A673 (cell line): ENCODE measurements around the gene FDXR. TPM values are rescaled to one million over a fixed set of nuclear protein-coding genes. Genes with fewer than 3 reads are reported as not detected.

ENCODE experiments used
- BruUV-seq: library from RNA; stranded (reverse); fragments of 400-500 nt; replicated peaks from 2 replicates; lab custom pipeline; 2021; lab: Mats Ljungman, UMichigan
- CTCF ChIA-PET: fragments of 300-600 bp; sonication (Branson Sonifier 250); formaldehyde crosslinking; loops from one replicate; lab custom pipeline; 2022; ENCODE audit warnings: antibody characterized with exemption; lab: Charles Lee
- POLR2A ChIA-PET: fragments of 300-600 bp; sonication (Branson Sonifier 250); formaldehyde crosslinking; loops from one replicate; lab custom pipeline; 2022; ENCODE audit warnings: antibody characterized with exemption; ENCODE audit not compliant: low non-redundant PET; lab: Charles Lee
- DNase-seq: peaks from one replicate; pipeline ENCODE4 v3.0.0-alpha.2; 2015; ENCODE audit warnings: low spot score
- H3K27ac ChIP-seq: fragments of 200-600 bp; sonication (generic); 2 replicates; pipeline ENCODE4 v1.5.1; 2016; ENCODE audit warnings: mixed run types, low read depth, mild to moderate bottlenecking, mixed read lengths, antibody characterized with exemption, low read length; ENCODE audit not compliant: poor library complexity, severe bottlenecking
- H3K27me3 ChIP-seq: fragments of 200-600 bp; sonication (generic); replicated peaks from 2 replicates; pipeline ENCODE4 v1.6.1; 2017; ENCODE audit warnings: mixed run types, low read depth, mild to moderate bottlenecking, mixed read lengths, antibody characterized with exemption, low read length; ENCODE audit not compliant: insufficient read depth, poor library complexity
- H3K36me3 ChIP-seq: fragments of 200-600 bp; sonication (generic); 2 replicates; pipeline ENCODE4 v1.6.1; 2016; ENCODE audit warnings: mixed run types, mild to moderate bottlenecking, mixed read lengths, antibody characterized with exemption, low read length; ENCODE audit not compliant: insufficient read depth, poor library complexity, severe bottlenecking
- H3K4me1 ChIP-seq: fragments of 200-600 bp; sonication (generic); 2 replicates; pipeline ENCODE4 v1.6.1; 2017; ENCODE audit warnings: mixed run types, mild to moderate bottlenecking, mixed read lengths, antibody characterized with exemption, low read length; ENCODE audit not compliant: insufficient read depth, poor library complexity, severe bottlenecking
- H3K4me3 ChIP-seq: fragments of 200-600 bp; sonication (generic); 2 replicates; pipeline ENCODE4 v1.5.1; 2016; ENCODE audit warnings: low read depth, mixed run types, mild to moderate bottlenecking, mixed read lengths, low read length; ENCODE audit not compliant: poor library complexity, severe bottlenecking
- H3K9me3 ChIP-seq: fragments of 200-600 bp; sonication (generic); 2 replicates; pipeline ENCODE4 v1.6.1; 2016; ENCODE audit warnings: mixed run types, low read depth, mild to moderate bottlenecking, mixed read lengths, antibody characterized with exemption, low read length; ENCODE audit not compliant: poor library complexity, severe bottlenecking
- EZH2 ChIP-seq: fragments of 200-600 bp; sonication (generic); IDR thresholded peaks from 2 replicates; pipeline ENCODE4 v1.6.1; 2017; ENCODE audit warnings: borderline replicate concordance, low read depth, mild to moderate bottlenecking, mixed read lengths, antibody characterized with exemption, low read length; ENCODE audit not compliant: poor library complexity, severe bottlenecking
- intact Hi-C: fragments of 100-400 bp; cut with micrococcal nuclease; formaldehyde crosslinking; loops from one replicate; pipeline ENCODE4 v1.10.0; 2022; ENCODE audit not compliant: unreplicated experiment
- total RNA-seq: library from RNA; stranded (reverse); gene quantifications from 2 replicates; pipeline ENCODE4 v1.2.3, GENCODE V29; 2021
- TF ChIP-seq, protein P1 (sequence below): fragments of 300-800, 200-600 bp; sonication (generic); conservative IDR thresholded peaks from 2 replicates; pipeline ENCODE4 v1.5.1; 2017; ENCODE audit warnings: low read depth, mild to moderate bottlenecking, antibody characterized with exemption, low read length, moderate library complexity, mixed read lengths

Gene FDXR
- total RNA-seq, 1 experiment from 2014 or later: 17.8 TPM

DNA sequence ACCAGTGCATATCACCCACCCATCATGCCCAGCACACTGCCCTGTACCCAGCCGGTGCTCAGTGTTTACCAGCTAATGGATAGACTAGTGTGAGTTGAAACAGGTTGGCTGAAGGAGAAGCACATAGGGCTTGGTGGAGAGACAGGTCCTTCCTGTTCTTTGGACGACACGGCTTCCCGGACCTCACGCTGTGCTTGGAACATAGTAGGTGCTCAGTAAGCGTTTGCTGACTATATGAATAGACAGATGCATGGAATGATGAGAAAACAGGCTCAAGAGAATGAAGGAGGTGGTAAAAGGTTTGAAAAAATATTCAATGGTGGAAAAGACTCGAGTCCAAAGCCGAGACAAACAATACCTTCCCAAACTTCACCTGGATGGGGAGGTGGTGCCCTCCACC, 27.4 kb upstream of the FDXR start:
- peaks cover 45% of the 10 kb centered on the region for H3K27me3 ChIP-seq
- no peak overlapping the region for H3K27ac ChIP-seq
- no peaks in the 10 kb centered on the region for H3K9me3 ChIP-seq
- no peaks in the 10 kb centered on the region for H3K4me1 ChIP-seq
- no TSS peak for BruUV-seq
- ChIA-PET CTCF (interaction anchor here (1.2 kb wide), 1 partner anchor 214 kb away, joined by 3 read pairs; no protein-coding TSS in a partner anchor), POLR2A (no interaction called here)
- DNase-seq: no peak
- intact Hi-C loops: no loop called here
- TF ChIP-seq, protein P1, sequence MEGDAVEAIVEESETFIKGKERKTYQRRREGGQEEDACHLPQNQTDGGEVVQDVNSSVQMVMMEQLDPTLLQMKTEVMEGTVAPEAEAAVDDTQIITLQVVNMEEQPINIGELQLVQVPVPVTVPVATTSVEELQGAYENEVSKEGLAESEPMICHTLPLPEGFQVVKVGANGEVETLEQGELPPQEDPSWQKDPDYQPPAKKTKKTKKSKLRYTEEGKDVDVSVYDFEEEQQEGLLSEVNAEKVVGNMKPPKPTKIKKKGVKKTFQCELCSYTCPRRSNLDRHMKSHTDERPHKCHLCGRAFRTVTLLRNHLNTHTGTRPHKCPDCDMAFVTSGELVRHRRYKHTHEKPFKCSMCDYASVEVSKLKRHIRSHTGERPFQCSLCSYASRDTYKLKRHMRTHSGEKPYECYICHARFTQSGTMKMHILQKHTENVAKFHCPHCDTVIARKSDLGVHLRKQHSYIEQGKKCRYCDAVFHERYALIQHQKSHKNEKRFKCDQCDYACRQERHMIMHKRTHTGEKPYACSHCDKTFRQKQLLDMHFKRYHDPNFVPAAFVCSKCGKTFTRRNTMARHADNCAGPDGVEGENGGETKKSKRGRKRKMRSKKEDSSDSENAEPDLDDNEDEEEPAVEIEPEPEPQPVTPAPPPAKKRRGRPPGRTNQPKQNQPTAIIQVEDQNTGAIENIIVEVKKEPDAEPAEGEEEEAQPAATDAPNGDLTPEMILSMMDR: no peak
- no peak for TF ChIP-seq EZH2
- no peak overlapping the region for H3K4me3 ChIP-seq
- H3K36me3 ChIP-seq: no peaks in the 10 kb centered on the region

DNA sequence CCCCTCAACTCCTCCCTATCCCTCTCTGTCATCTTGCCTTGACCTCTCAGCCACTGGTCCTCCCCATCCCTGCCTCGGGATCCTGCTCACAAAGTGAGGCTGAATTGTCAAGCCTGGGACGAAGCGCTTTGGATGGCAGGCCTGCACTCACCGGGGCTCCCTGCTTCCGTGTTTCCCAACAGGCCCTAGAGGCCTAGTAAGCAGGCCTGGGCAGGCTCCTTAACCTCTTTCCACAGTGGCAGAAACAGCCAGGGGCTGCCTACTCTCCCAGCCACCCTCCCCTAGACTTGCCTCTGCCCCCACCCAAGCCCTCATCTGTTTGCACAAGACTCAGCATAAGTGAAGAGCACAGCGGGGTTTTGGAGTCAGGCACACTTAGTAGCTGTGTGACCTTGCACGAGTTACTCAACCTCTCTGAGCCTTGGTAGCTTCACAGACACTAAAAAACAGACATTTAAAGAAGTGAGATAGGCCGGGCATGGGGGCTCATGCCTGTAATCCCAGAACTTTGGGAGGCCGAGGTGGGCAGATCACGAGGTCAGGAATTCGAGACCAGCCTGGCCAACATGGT, 25.7 kb upstream of the FDXR start:
- ChIA-PET CTCF (no interaction called here), POLR2A (no interaction called here)
- no peak for DNase-seq
- intact Hi-C loops: no loop called here
- Histone ChIP-seq H3K4me3 (no peak overlapping the region), H3K27ac (no peak overlapping the region), H3K27me3 (peaks cover 63% of the 10 kb centered on the region), H3K9me3 (no peaks in the 10 kb centered on the region), H3K36me3 (no peaks in the 10 kb centered on the region), H3K4me1 (no peaks in the 10 kb centered on the region)
- BruUV-seq: no TSS peak
- TF ChIP-seq, protein P1: no peak
- no peak for TF ChIP-seq EZH2

DNA sequence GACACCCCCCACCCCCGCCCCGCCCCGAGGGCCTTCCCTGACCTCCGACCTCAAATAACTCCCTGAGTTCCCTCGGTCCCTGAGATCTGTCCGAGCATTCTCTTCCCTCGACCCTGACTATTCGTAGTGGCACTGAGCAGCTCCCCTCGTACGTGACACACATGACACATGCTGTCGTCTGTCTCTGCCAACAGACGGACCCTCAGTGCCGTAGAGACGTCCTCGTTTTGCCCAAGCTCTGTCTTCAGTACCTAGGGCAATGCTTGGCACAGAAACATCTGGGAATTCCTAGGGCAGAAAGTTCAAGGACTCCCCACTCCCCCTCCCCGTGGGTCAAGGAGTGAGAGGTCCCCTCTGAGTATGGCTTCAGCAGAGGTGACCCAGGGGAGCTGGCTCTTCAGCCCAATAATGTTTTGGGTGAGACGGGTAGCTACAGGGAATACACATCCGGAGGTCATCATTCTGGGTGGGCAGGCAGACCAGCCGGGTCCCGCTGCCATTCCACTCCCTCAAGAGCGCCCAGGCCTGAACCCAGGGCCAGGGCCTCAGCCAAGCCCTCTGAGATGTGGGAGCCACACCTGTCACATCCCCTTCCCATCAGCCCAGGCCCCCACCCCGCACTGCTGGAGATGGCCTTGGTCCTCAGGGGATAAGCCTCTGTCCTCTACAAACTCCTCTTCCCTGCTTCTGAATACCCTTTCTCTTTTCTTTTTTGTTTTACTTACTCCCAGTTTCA, 21.3 kb upstream of the FDXR start:
- CTCF ChIA-PET: no interaction called here
- Histone ChIP-seq H3K4me1 (no peaks in the 10 kb centered on the region), H3K9me3 (no peaks in the 10 kb centered on the region), H3K27ac (no peak overlapping the region), H3K36me3 (no peaks in the 10 kb centered on the region), H3K27me3 (peaks cover 74% of the 10 kb centered on the region), H3K4me3 (no peak overlapping the region)
- intact Hi-C loops: no loop called here
- TF ChIP-seq, protein P1: no peak
- peak; percentile 5 for TF ChIP-seq EZH2
- no TSS peak for BruUV-seq
- no peak for DNase-seq
- POLR2A ChIA-PET: no interaction called here
